Prostate gland (tissue), 2 donors: Measurements from ENCODE around the gene TFG. TPM values are rescaled to one million over a fixed set of nuclear protein-coding genes. Genes with fewer than 3 reads are reported as not detected.

Experiments used
- DNase-seq: peaks from one replicate; pipeline ENCODE4 v3.0.0-alpha.2; 2019; ENCODE audit warnings: low spot score
- H3K27ac ChIP-seq, 2 donors: fragments of 200-600 bp; sonication (generic); 2 replicates each; pipeline ENCODE4 v1.5.1; 2017 to 2019
- H3K27me3 ChIP-seq: fragments of 200-600 bp; sonication (generic); replicated peaks from 2 replicates; pipeline ENCODE4 v1.5.1; 2019; ENCODE audit not compliant: insufficient read depth
- H3K36me3 ChIP-seq, 2 donors: fragments of 200-600 bp; sonication (generic); 1 replicate in 1 of 2; 2 replicates in 1 of 2; pipeline versions ENCODE4 v1.5.1 to v1.8.1; 2017 to 2019
- H3K4me1 ChIP-seq: fragments of 200-600 bp; sonication (generic); replicated peaks from 2 replicates; pipeline ENCODE4 v1.5.1; 2019
- H3K4me3 ChIP-seq, 2 donors: fragments of 200-600 bp; sonication (generic); 2 replicates each; pipeline ENCODE4 v1.5.1; 2017 to 2019
- H3K9me3 ChIP-seq: fragments of 200-600 bp; sonication (generic); 2 replicates; pipeline ENCODE4 v1.5.1; 2017
- POLR2A ChIP-seq: fragments of 450-650 bp; IDR thresholded peaks from one replicate; pipeline ENCODE4 v1.6.1; 2016; ENCODE audit warnings: antibody characterized with exemption, mild to moderate bottlenecking
- POLR2AphosphoS5 ChIP-seq: sonication (generic); formaldehyde crosslinking; IDR thresholded peaks from one replicate; pipeline ENCODE4 v1.6.1; 2017; ENCODE audit warnings: antibody characterized with exemption
- WGBS: methylation state at CpG from one replicate; pipeline ENCODE4 v1.1.5; 2018; 5-methylcytosine and 5-hydroxymethylcytosine counted together
- intact Hi-C: fragments of 100-400 bp; cut with DNase I; formaldehyde crosslinking; loops from one replicate; pipeline ENCODE4 v1.14.2; 2022
- total RNA-seq, 2 donors: library from RNA; depleted of rRNA; stranded (reverse); fragments of >200 nt; gene quantifications; one replicate each; pipeline ENCODE4 v1.1.0, GENCODE V29; 2016
- TF ChIP-seq, protein P1 (sequence below), 4 experiments: fragments of 200-600 bp in 2 of 4; fragments of 450-650 bp in 2 of 4; sonication (generic) in 2 of 4; IDR thresholded peaks; 1 replicate in 3 of 4; 2 replicates in 1 of 4; pipeline ENCODE4 v1.5.1; 2016 to 2019; ENCODE audit warnings: antibody characterized with exemption in 4 of 4, mild to moderate bottlenecking in 2 of 4, moderate library complexity in 2 of 4

The TFG gene
- total RNA-seq, 2 donors from 2014 or later: 80.6 to 81.5 TPM

DNA sequence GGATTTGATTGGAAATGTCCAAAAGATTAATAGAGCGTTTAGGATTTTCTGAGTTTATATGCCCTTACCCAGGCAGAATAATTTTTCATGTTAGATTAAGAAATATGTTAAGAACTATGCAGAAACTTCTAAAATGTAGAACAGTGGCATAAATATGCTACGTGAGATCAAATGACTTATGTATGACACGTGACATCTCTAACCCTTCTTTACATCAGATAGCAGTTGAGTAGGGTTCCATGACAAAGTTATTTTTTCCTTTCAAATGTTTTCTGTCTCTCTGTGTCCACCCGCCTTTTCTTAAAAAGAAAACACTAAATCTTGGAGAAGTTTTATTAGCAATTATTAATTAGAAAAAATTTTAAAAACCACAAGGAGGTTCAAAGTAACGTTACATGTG, 8.6 kb upstream of the TFG start:
- Histone ChIP-seq H3K9me3 (no peaks in the 10 kb centered on the region), H3K4me1 (no peaks in the 10 kb centered on the region), H3K36me3 (no peaks in the 10 kb centered on the region), H3K4me3 (no peak overlapping the region), H3K27ac (no peak overlapping the region), H3K27me3 (no peaks in the 10 kb centered on the region)
- intact Hi-C loops: loop anchor here (10.0 kb wide), 1 partner anchor 206 kb away; the partner anchor contains the start of gene TMEM45A
- 92% methylated on average over 5 of the region's 5 CpGs for WGBS
- no peak for TF ChIP-seq POLR2A
- no peak for TF ChIP-seq POLR2AphosphoS5
- TF ChIP-seq, protein P1, sequence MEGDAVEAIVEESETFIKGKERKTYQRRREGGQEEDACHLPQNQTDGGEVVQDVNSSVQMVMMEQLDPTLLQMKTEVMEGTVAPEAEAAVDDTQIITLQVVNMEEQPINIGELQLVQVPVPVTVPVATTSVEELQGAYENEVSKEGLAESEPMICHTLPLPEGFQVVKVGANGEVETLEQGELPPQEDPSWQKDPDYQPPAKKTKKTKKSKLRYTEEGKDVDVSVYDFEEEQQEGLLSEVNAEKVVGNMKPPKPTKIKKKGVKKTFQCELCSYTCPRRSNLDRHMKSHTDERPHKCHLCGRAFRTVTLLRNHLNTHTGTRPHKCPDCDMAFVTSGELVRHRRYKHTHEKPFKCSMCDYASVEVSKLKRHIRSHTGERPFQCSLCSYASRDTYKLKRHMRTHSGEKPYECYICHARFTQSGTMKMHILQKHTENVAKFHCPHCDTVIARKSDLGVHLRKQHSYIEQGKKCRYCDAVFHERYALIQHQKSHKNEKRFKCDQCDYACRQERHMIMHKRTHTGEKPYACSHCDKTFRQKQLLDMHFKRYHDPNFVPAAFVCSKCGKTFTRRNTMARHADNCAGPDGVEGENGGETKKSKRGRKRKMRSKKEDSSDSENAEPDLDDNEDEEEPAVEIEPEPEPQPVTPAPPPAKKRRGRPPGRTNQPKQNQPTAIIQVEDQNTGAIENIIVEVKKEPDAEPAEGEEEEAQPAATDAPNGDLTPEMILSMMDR (IDR thresholded peaks at IDR 0.05): no peak
- DNase-seq: no peak

DNA sequence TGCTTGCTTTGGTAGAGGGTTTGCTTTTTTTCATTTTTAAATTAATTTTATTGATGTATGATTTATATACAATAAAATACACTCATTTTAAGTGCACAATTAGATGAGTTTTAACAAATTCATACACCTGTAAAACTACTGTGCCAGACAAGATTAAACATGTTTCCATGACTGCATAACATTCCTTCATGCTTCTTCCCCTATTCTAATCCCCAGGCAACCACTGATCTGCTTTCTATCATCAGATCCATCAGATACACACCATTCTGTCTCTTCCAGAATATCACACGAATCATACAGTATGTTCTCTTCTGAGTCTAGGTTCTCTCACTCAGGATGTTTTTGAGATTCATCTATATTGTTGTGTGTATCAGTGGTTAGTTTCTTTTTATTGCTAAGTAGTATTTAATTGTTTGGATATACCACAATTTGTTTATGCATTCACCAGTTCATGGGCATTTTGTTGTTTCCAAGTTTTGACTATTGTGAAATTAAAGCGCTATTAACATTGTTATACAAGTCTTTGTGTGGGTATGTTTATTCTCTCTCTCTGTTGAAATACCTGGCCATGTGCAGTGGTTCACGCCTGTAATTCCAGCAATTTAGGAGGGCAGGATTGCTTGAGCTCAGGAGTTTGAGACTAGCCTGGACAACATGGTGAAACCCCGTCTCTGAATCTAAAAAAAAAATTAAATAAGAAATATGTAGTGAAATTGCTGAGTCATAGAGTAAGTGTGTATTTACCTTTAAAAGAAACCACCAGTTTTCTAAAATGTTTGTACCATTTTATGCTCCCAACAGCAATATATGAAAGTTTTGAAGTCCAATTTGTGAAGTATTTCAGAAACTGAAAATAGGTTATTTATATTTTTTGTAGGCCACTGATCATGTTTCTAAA, 7.0 kb upstream of the TFG start:
- H3K27ac ChIP-seq: no peak overlapping the region
- H3K4me1 ChIP-seq: no peaks in the 10 kb centered on the region
- no peaks in the 10 kb centered on the region for H3K27me3 ChIP-seq
- no peaks in the 10 kb centered on the region for H3K36me3 ChIP-seq
- 67% methylated on average over 4 of the region's 4 CpGs for WGBS
- no peak overlapping the region for H3K4me3 ChIP-seq
- no peak for DNase-seq
- TF ChIP-seq, protein P1 (IDR thresholded peaks at IDR 0.05): no peak
- TF ChIP-seq POLR2AphosphoS5: no peak
- no peak for TF ChIP-seq POLR2A
- H3K9me3 ChIP-seq: no peaks in the 10 kb centered on the region
- intact Hi-C loops: loop anchor here (10.0 kb wide), 1 partner anchor 208 kb away; the partner anchor contains the start of gene TMEM45A

DNA sequence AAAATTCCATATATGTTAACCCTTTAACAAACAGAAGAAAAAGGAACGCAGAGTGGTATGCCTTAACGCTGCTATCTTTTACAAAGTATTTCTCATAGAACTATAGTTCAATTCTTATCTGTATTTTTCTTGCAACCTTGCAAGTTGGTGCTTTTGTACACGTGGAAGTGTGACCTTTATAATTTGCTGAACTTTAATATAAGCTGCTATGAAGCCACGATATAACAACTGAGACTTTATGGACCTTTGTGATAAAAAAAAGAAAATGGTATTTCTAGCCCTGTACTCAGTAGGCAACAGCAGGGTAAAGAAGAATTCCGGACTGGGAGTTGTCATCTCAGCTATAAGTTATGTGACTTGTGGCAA, 6.3 kb upstream of the TFG start:
- no peak for DNase-seq
- H3K36me3 ChIP-seq: no peaks in the 10 kb centered on the region
- H3K9me3 ChIP-seq: no peaks in the 10 kb centered on the region
- intact Hi-C loops: loop anchor here (10.0 kb wide), 1 partner anchor 208 kb away; the partner anchor contains the start of gene TMEM45A
- no peaks in the 10 kb centered on the region for H3K4me1 ChIP-seq
- H3K27me3 ChIP-seq: no peaks in the 10 kb centered on the region
- H3K27ac ChIP-seq: no peak overlapping the region
- TF ChIP-seq, protein P1 (IDR thresholded peaks at IDR 0.05): no peak
- no peak for TF ChIP-seq POLR2A
- no peak for TF ChIP-seq POLR2AphosphoS5
- 88% methylated on average over 5 of the region's 5 CpGs for WGBS
- H3K4me3 ChIP-seq: no peak overlapping the region

DNA sequence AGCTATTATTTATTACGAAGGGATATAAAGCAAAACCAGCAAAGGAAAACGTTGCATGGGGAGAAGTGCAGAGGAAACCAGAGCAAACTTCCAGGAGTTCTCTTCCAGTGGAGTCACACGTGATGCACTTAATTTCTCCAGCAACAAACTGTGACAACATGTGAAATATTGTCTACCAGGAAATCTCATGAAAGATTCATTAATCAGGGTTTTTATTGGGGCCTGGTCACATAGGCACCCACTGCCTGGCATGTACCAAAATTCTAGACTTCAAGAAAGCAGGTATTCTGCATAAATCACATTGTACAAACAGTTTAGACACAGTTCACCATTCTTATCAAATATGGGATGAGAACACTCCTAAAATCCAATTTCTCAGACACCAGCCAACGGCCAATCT, 5.4 kb upstream of the TFG start:
- intact Hi-C loops: loop anchor here (10.0 kb wide), 1 partner anchor 209 kb away; the partner anchor contains the start of gene TMEM45A
- Histone ChIP-seq H3K27me3 (no peaks in the 10 kb centered on the region), H3K36me3 (no peaks in the 10 kb centered on the region), H3K4me3 (no peak overlapping the region), H3K4me1 (no peaks in the 10 kb centered on the region), H3K27ac (no peak overlapping the region), H3K9me3 (no peaks in the 10 kb centered on the region)
- 73% methylated on average over 4 of the region's 4 CpGs for WGBS
- DNase-seq: no peak
- TF ChIP-seq POLR2A (no peak), POLR2AphosphoS5 (no peak)
- TF ChIP-seq, protein P1 (IDR thresholded peaks at IDR 0.05): no peak
